Activated CD8-positive, alpha-beta T cell treated with anti-CD3 and anti-CD28 coated beads, Interleukin-2, amount 10 ng/mL, durations not matched to agents 7 days and 5 days (primary cell): ENCODE data around the gene DMRT2. TPM values are rescaled to one million over a fixed set of nuclear protein-coding genes. Genes with fewer than 3 reads are reported as not detected.

Experiments used
- ATAC-seq: fragments of 150-1000 bp; cut with Tn5 transposase; one replicate; pipeline ENCODE4 v1.10.0; 2021; ENCODE audit warnings: moderate library complexity
- CTCF ChIA-PET: fragments of 350-600 bp; sonication (Branson Sonifier 250); formaldehyde crosslinking; loops from one replicate; lab custom pipeline; 2021; ENCODE audit warnings: antibody characterized with exemption; lab: Charles Lee
- POLR2A ChIA-PET: fragments of 350-600 bp; sonication (Branson Sonifier 250); formaldehyde crosslinking; loops from one replicate; lab custom pipeline; 2021; ENCODE audit warnings: antibody characterized with exemption; lab: Charles Lee
- DNase-seq: peaks from one replicate; pipeline ENCODE4 v3.0.0-alpha.2; 2020
- H3K27ac Mint-ChIP-seq: one replicate; pipeline ENCODE4 v1.8.0; 2021; ENCODE audit warnings: mild to moderate bottlenecking, mixed read lengths
- H3K27me3 Mint-ChIP-seq: one replicate; pipeline ENCODE4 v1.8.0; 2021; ENCODE audit warnings: low read depth, mixed read lengths
- H3K36me3 Mint-ChIP-seq: one replicate; pipeline ENCODE4 v1.8.0; 2021; ENCODE audit warnings: low read depth, mixed read lengths
- H3K4me1 Mint-ChIP-seq: one replicate; pipeline ENCODE4 v1.8.0; 2021; ENCODE audit warnings: low read depth, mixed read lengths
- H3K4me3 Mint-ChIP-seq: one replicate; pipeline ENCODE4 v1.8.0; 2021; ENCODE audit warnings: mild to moderate bottlenecking, mixed read lengths
- H3K9me3 Mint-ChIP-seq: one replicate; pipeline ENCODE4 v1.8.0; 2022; ENCODE audit warnings: mixed read lengths; ENCODE audit not compliant: insufficient read depth
- total RNA-seq, 2 experiments: library from RNA; stranded (reverse); gene quantifications; one replicate each; pipeline ENCODE4 v1.2.3, GENCODE V29; 2021

Gene DMRT2
- total RNA-seq, 2 experiments from 2014 or later = not detected

DNA sequence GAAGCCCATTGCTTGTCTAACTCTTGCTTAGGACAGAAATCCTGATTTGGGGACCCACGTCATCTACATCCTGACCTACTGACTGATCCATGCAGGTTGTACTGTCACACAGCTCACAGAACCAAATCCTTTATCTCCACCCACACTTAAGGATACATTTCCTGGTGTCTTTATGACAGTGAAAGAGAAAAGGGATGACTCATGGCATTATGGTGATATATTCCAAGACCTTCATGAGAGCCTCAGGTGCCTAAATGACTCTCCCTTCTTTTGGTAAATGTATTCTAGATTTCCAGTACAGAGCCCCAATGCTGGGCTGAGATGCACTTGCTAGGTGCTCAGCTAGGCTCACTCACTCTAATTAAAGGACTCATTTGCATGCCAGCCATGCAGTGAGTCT lies 26.0 kb upstream of the DMRT2 start:
- no peak overlapping the region for H3K27ac Mint-ChIP-seq
- no peak for DNase-seq
- H3K4me3 Mint-ChIP-seq = no peak overlapping the region
- ChIA-PET POLR2A (no interaction called here), CTCF (interaction anchor here (1.3 kb wide), 2 partner anchors 14 to 20 kb away, joined by 4 to 5 read pairs; no protein-coding TSS in a partner anchor)
- no peaks in the 10 kb centered on the region for H3K36me3 Mint-ChIP-seq
- H3K27me3 Mint-ChIP-seq = peaks cover 9% of the 10 kb centered on the region
- no peak for ATAC-seq
- H3K9me3 Mint-ChIP-seq = no peaks in the 10 kb centered on the region
- no peaks in the 10 kb centered on the region for H3K4me1 Mint-ChIP-seq

DNA sequence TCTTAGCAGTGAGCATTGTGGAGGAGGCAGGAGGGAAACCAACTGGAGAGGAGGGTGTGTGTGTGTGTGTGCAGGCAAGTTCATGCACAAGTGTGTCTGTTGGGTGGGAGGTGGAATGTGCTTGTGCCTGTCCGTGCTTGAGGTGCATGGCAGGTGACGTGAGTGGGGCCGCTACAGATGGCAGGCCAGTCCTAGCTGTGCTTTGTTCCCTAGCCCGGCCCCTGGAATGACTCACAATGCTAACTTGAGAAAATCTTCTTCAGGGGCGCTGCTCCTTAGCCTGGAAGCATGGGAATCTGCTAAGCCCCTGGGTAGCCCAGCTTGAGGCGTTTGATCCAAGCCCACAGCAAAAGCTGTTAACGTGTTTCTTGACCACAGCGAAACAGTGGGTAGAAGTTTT lies 25.0 kb upstream of the DMRT2 start:
- Mint-ChIP-seq H3K4me3 (no peak overlapping the region), H3K27me3 (peaks cover 7% of the 10 kb centered on the region), H3K9me3 (no peaks in the 10 kb centered on the region), H3K27ac (no peak overlapping the region), H3K4me1 (no peaks in the 10 kb centered on the region), H3K36me3 (no peaks in the 10 kb centered on the region)
- POLR2A ChIA-PET = no interaction called here
- ATAC-seq (no peak), DNase-seq (no peak)
- CTCF ChIA-PET = interaction anchor here (1.3 kb wide), 1 partner anchor 15 kb away, joined by 4 read pairs; no protein-coding TSS in a partner anchor

DNA sequence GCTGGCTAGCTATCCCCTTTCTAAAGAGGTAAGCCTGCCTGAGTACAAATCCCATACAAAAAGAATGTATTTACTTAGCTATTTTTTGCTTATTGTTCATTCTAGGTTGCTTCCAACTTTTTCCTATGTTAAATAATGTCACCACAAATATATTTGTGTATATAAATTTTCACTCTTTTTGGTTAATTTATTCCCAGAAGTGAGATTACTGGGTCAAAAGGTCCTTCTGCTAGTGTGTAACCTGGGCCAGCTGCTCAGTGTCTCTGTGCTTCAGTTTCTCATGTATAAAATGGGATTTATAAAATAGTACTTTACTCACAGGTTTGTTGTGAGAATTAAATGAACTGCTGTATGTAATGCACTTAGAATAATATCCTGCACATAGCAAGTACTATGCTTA lies 23.9 kb upstream of the DMRT2 start:
- Mint-ChIP-seq H3K4me3 (no peak overlapping the region), H3K9me3 (no peaks in the 10 kb centered on the region), H3K27ac (no peak overlapping the region), H3K36me3 (no peaks in the 10 kb centered on the region), H3K27me3 (peaks cover 7% of the 10 kb centered on the region), H3K4me1 (no peaks in the 10 kb centered on the region)
- no peak for ATAC-seq
- ChIA-PET POLR2A (no interaction called here), CTCF (interaction anchor here (0.9 kb wide), 1 partner anchor 17 kb away, joined by 3 read pairs; no protein-coding TSS in a partner anchor)
- DNase-seq = no peak

GRCh38 chr9:1028501-1029190 lies 21.5 kb upstream of the DMRT2 start:
- Mint-ChIP-seq H3K36me3 (no peaks in the 10 kb centered on the region), H3K27ac (no peak overlapping the region), H3K9me3 (no peaks in the 10 kb centered on the region), H3K27me3 (peaks cover 7% of the 10 kb centered on the region), H3K4me3 (no peak overlapping the region), H3K4me1 (no peaks in the 10 kb centered on the region)
- DNase-seq (no peak), ATAC-seq (no peak)
- ChIA-PET POLR2A (no interaction called here), CTCF (interaction anchor here (0.8 to 1.5 kb wide), 2 partner anchors 9 to 19 kb away, joined by 3 to 5 read pairs; no protein-coding TSS in a partner anchor)

- ATAC-seq = no peak
- ChIA-PET POLR2A (no interaction called here), CTCF (interaction anchor here (0.8 kb wide), 1 partner anchor 22 kb away, joined by 3 read pairs; no protein-coding TSS in a partner anchor)
- Mint-ChIP-seq H3K4me3 (no peak overlapping the region), H3K9me3 (no peaks in the 10 kb centered on the region), H3K27me3 (peaks cover 11% of the 10 kb centered on the region), H3K36me3 (no peaks in the 10 kb centered on the region), H3K27ac (no peak overlapping the region), H3K4me1 (no peaks in the 10 kb centered on the region)
- no peak for DNase-seq
Observed at GRCh38 chr9:1031951-1032601, 18.1 kb upstream of the DMRT2 start.

DNA sequence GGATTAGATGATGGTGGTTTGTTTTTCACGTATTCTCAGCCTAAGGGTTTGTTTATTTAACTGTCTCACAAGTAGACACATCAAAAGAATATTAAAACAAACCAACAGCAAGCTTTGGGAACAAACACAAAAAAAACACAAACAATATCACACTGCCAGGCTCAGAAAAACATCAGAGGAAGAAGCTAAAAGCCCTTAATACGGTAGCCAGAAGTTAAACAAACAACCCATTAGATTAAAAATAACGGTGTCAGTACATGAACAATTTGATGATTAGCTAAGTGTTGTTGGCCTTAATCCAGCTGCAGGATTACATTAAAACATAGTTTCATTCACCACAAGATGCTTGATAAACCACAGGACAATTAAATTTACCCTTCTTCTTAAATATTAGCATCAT lies 15.9 kb upstream of the DMRT2 start:
- H3K4me3 Mint-ChIP-seq = no peak overlapping the region
- CTCF ChIA-PET = no interaction called here

DNA sequence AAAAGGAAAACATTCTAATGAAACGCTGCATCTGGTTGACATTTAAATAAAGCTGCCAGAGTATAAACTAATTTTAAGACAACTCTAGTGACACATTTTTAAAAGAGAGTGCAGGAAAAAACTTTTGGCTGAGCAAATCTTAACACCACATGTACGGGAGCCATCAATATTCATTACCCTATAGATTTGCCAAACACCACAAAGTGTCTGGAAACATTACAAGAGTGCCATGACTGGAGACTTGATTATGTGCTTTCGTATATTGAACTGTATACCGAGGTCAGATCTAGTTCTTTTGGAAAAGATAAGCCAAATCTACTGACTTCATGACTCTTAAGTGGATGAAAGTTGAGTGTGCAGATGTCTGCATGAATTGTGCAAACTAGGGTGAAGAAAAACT lies 10.6 kb upstream of the DMRT2 start:
- ChIA-PET CTCF (interaction anchor here (0.9 kb wide), 2 partner anchors 12 to 146 kb away, joined by 3 read pairs; no protein-coding TSS in a partner anchor), POLR2A (no interaction called here)
- no peak overlapping the region for H3K4me3 Mint-ChIP-seq
- no peaks in the 10 kb centered on the region for H3K9me3 Mint-ChIP-seq
- peaks cover 58% of the 10 kb centered on the region for H3K27me3 Mint-ChIP-seq
- DNase-seq = no peak
- H3K27ac Mint-ChIP-seq = no peak overlapping the region
- peaks cover 3% of the 10 kb centered on the region for H3K4me1 Mint-ChIP-seq
- no peaks in the 10 kb centered on the region for H3K36me3 Mint-ChIP-seq
- ATAC-seq = no peak

More for the DNA sequence above, 15.9 kb upstream of the DMRT2 start:
- ATAC-seq (no peak), DNase-seq (no peak)
- peaks cover 13% of the 10 kb centered on the region for H3K27me3 Mint-ChIP-seq
- POLR2A ChIA-PET = no interaction called here
- no peaks in the 10 kb centered on the region for H3K4me1 Mint-ChIP-seq
- H3K36me3 Mint-ChIP-seq = no peaks in the 10 kb centered on the region
- H3K9me3 Mint-ChIP-seq = no peaks in the 10 kb centered on the region
- no peak overlapping the region for H3K27ac Mint-ChIP-seq

DNA sequence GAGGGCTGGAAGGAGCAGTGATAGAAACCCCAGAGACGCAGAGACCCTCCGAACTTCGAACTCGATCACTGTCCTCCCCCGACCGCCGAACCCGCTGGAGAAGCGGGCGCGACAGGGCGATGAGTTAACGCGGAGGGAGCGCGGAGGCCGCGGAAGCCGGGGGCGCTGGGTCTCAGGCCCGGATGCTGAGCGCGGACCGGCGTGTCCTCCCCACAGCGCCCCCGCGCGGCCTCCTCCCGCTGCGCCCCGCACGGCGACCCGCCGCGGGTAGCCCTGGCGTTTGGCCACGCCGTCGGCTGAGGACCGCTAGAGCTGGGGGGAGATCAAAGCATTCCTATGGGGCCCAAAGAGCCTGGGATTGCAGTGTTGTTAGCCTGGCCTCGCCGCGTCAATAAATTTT lies 7.7 kb upstream of the DMRT2 start:
- no peak for ATAC-seq

GRCh38 chr9:1044643-1045042 lies 5.5 kb upstream of the DMRT2 start:
- Mint-ChIP-seq H3K4me3 (no peak overlapping the region), H3K9me3 (peaks cover 10% of the 10 kb centered on the region)
- CTCF ChIA-PET = no interaction called here

More for the DNA sequence above, 7.7 kb upstream of the DMRT2 start:
- Mint-ChIP-seq H3K9me3 (no peaks in the 10 kb centered on the region), H3K4me1 (peaks cover 15% of the 10 kb centered on the region), H3K36me3 (peaks cover 6% of the 10 kb centered on the region), H3K4me3 (no peak overlapping the region), H3K27me3 (peaks cover 80% of the 10 kb centered on the region), H3K27ac (no peak overlapping the region)
- CTCF ChIA-PET = no interaction called here
- DNase-seq = no peak
- POLR2A ChIA-PET = no interaction called here

GRCh38 chr9:1046639-1047572 lies 3.3 kb upstream of the DMRT2 start:
- peak overlapping the region; percentile 73 for H3K4me3 Mint-ChIP-seq
- H3K4me1 Mint-ChIP-seq = peaks cover 41% of the 10 kb centered on the region
- CTCF ChIA-PET = interaction anchor here (1.2 to 1.3 kb wide), 2 partner anchors 37 to 42 kb away, joined by 4 read pairs; no protein-coding TSS in a partner anchor
- H3K27ac Mint-ChIP-seq = no peak overlapping the region
- peaks cover 90% of the 10 kb centered on the region for H3K27me3 Mint-ChIP-seq
- DNase-seq (no peak), ATAC-seq (no peak)
- POLR2A ChIA-PET = no interaction called here
- peaks cover 10% of the 10 kb centered on the region for H3K9me3 Mint-ChIP-seq
- peaks cover 14% of the 10 kb centered on the region for H3K36me3 Mint-ChIP-seq

More at GRCh38 chr9:1044643-1045042, 5.5 kb upstream of the DMRT2 start:
- H3K36me3 Mint-ChIP-seq = peaks cover 14% of the 10 kb centered on the region
- ATAC-seq (no peak), DNase-seq (no peak)
- H3K27me3 Mint-ChIP-seq = peaks cover 91% of the 10 kb centered on the region
- POLR2A ChIA-PET = no interaction called here
- no peak overlapping the region for H3K27ac Mint-ChIP-seq
- H3K4me1 Mint-ChIP-seq = peaks cover 34% of the 10 kb centered on the region

DNA sequence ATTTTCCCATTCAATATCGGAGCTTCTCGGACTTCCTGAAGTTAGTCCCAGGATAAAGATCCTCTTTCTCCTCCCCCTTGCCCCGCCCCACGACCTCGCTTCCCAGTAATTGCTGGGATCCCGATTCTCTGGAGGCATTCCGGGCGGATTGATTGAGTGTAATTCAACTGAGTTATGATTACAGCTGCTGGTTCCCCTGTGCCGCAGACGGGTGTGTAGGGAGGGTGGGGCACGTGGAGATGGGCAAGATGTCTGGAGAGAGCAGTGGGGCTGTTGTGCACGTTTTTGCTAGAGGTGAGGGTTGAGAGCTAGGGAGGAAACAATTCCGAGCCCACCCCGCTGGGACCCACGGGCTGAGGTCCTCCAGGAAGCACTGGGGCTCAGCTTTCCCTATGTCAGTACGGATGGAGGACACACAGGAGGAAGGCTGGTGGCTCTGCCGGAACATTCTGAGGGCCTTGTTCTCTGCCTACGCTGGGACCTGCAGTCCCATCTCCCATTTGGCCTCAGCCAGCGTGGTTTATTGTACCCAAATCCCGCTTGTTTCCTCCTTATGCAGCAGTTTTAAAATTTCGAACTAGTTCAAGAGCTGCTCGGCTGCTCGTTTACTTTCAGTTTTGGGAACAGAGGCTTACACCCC lies 2.4 kb upstream of the DMRT2 start:
- H3K36me3 Mint-ChIP-seq = peaks cover 17% of the 10 kb centered on the region
- ChIA-PET CTCF (interaction anchor here (1.2 to 1.3 kb wide), 2 partner anchors 38 to 42 kb away, joined by 4 read pairs; no protein-coding TSS in a partner anchor), POLR2A (no interaction called here)
- peaks cover 43% of the 10 kb centered on the region for H3K4me1 Mint-ChIP-seq
- peaks cover 10% of the 10 kb centered on the region for H3K9me3 Mint-ChIP-seq
- ATAC-seq = peak; percentile 50
- DNase-seq = no peak
- H3K27me3 Mint-ChIP-seq = peaks cover 90% of the 10 kb centered on the region
- H3K27ac Mint-ChIP-seq = no peak overlapping the region
- peak overlapping the region; percentile 73 for H3K4me3 Mint-ChIP-seq
